Sigmoid colon (tissue), 7 donors: ENCODE results near the gene NVL. TPM values are rescaled to one million over a fixed set of nuclear protein-coding genes. Genes with fewer than 3 reads are reported as not detected.

Experiments
- DNase-seq: peaks from one replicate; pipeline ENCODE4 v3.0.0-alpha.2; 2019
- H3K27ac ChIP-seq, 4 donors: fragments of 200-600 bp; sonication (generic); one replicate each; pipeline ENCODE4 v1.5.1; 2016 to 2019; ENCODE audit warnings: mild to moderate bottlenecking in 1 of 4
- H3K27me3 ChIP-seq, 3 donors: fragments of 200-600 bp; sonication (generic); one replicate each; pipeline ENCODE4 v1.5.1; 2019; ENCODE audit warnings: mild to moderate bottlenecking in 1 of 3
- H3K36me3 ChIP-seq, 4 donors: fragments of 200-600 bp; sonication (generic); one replicate each; pipeline ENCODE4 v1.5.1; 2016 to 2019
- H3K4me1 ChIP-seq, 4 donors: fragments of 200-600 bp; sonication (generic); one replicate each; pipeline ENCODE4 v1.5.1; 2017 to 2019
- H3K4me3 ChIP-seq, 4 donors: fragments of 200-600 bp; sonication (generic); one replicate each; pipeline ENCODE4 v1.5.1; 2017 to 2019; ENCODE audit warnings: mild to moderate bottlenecking in 2 of 4, moderate library complexity in 1 of 4
- H3K9me3 ChIP-seq, 4 donors: fragments of 200-600 bp in 3 of 4; sonication (generic) in 3 of 4; one replicate each; pipeline versions ENCODE4 v1.5.1 to v1.6.1; 2013 to 2019
- EP300 ChIP-seq, 4 donors: sonication (generic); formaldehyde crosslinking; IDR thresholded peaks; one replicate each; pipeline ENCODE4 v1.6.1; 2017; ENCODE audit warnings: antibody characterized with exemption in 4 of 4
- POLR2A ChIP-seq, 2 donors: fragments of 450-650 bp; IDR thresholded peaks; one replicate each; pipeline ENCODE4 v1.6.1; 2016; ENCODE audit warnings: antibody characterized with exemption in 2 of 2, mild to moderate bottlenecking in 2 of 2, moderate library complexity in 2 of 2
- POLR2AphosphoS5 ChIP-seq, 4 donors: sonication (generic); formaldehyde crosslinking; IDR thresholded peaks; one replicate each; pipeline ENCODE4 v1.6.1; 2017; ENCODE audit warnings: antibody characterized with exemption in 4 of 4
- WGBS, 2 donors: extraction: QIAGEN DNeasy Blood & Tissue Kit; methylation state at CpG; one replicate each; pipeline ENCODE4 v1.1.7; 2013; 5-methylcytosine and 5-hydroxymethylcytosine counted together
- intact Hi-C: fragments of 100-400 bp; cut with DNase I; formaldehyde crosslinking; loops from one replicate; pipeline ENCODE4 v1.15.1; 2023
- polyA plus RNA-seq, 3 donors: library from polyadenylated mRNA; stranded (reverse); fragments of 200-250 nt; gene quantifications; one replicate each; pipeline ENCODE4 v1.2.3, GENCODE V29; 2013
- total RNA-seq, 4 donors: library from RNA; depleted of rRNA; stranded (reverse); fragments of >200 nt; gene quantifications; one replicate each; pipeline ENCODE4 v1.1.0, GENCODE V29; 2016
- TF ChIP-seq, protein P1 (sequence below), 4 experiments: fragments of 450-650 bp in 3 of 4; fragments of 200-600 bp in 1 of 4; IDR thresholded peaks; one replicate each; pipeline ENCODE4 v1.5.1; 2016 to 2019; ENCODE audit warnings: antibody characterized with exemption in 4 of 4, mild to moderate bottlenecking in 3 of 4, moderate library complexity in 2 of 4
- donor health status: healthy with polysubstance abuse.
- donor health status: Bipolar disorder and iron deficiency.
- donor health status: healthy.

NVL gene
- total and polyA plus RNA-seq, 7 donors: 21.4 to 32.4 (median 25.0) TPM

DNA sequence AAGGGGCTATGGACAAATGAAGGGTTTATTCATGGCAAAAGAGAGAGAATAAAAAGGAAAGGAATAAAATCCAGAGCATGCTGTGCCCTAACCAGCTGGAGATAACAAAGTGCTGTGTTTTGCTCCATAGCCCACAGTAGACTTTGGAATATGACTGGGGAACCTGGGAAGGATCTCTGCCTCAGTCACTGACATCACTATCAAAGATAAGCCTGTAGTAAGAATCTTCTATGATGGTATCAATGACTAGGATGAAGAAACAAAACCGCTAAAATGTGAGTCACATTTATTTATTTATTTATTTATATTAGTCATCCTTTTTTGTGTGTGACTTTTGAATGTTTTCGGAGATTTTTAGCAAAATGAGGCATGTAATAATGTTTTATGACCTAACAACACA lies 56.3 kb downstream of the NVL start:
- Histone ChIP-seq H3K36me3 (peaks cover 0 to 72% (median 8%) of the 10 kb centered on the region in 4 donors), H3K27ac (no peak overlapping the region)
- 21 to 71% methylated on average over 2 of the region's 2 CpGs for whole genome bisulfite sequencing, 2 donors

DNA sequence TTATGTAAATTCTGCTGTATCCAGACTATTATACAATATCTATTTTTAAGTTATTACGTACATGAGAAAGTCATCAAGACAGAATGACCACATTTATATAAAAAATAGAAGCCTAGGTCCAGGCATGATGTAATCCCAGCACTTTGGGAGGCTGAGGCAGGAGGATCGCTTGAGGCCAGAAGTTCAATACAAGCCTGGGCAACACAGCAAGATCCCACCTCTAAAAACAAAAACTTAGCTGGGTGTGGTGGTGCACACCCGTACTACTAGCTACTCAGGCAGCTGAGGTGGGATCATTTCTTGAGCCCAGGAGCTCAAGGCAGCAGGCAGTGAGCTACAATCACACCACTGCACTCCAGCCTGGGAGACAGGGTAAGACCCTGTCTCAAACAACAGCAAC lies 58.9 kb downstream of the NVL start:
- no peak overlapping the region for H3K4me3 ChIP-seq
- H3K27me3 ChIP-seq: no peaks in the 10 kb centered on the region
- no peak for DNase-seq
- no peaks in the 10 kb centered on the region for H3K9me3 ChIP-seq
- intact Hi-C loops: no loop called here
- 95 to 98% methylated on average over 3 of the region's 3 CpGs for WGBS, 2 donors
- H3K27ac ChIP-seq: no peak overlapping the region
- H3K36me3 ChIP-seq: peaks cover 0 to 92% (median 10%) of the 10 kb centered on the region in 4 donors
- H3K4me1 ChIP-seq: no peaks in the 10 kb centered on the region
- TF ChIP-seq, protein P1, sequence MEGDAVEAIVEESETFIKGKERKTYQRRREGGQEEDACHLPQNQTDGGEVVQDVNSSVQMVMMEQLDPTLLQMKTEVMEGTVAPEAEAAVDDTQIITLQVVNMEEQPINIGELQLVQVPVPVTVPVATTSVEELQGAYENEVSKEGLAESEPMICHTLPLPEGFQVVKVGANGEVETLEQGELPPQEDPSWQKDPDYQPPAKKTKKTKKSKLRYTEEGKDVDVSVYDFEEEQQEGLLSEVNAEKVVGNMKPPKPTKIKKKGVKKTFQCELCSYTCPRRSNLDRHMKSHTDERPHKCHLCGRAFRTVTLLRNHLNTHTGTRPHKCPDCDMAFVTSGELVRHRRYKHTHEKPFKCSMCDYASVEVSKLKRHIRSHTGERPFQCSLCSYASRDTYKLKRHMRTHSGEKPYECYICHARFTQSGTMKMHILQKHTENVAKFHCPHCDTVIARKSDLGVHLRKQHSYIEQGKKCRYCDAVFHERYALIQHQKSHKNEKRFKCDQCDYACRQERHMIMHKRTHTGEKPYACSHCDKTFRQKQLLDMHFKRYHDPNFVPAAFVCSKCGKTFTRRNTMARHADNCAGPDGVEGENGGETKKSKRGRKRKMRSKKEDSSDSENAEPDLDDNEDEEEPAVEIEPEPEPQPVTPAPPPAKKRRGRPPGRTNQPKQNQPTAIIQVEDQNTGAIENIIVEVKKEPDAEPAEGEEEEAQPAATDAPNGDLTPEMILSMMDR (IDR thresholded peaks at IDR 0.05): no peak
- TF ChIP-seq POLR2A (IDR thresholded peaks at IDR 0.05) (no peak), EP300 (IDR thresholded peaks at IDR 0.05) (no peak), POLR2AphosphoS5 (IDR thresholded peaks at IDR 0.05) (no peak)

More for the DNA sequence above, 56.3 kb downstream of the NVL start:
- no peak overlapping the region for H3K4me3 ChIP-seq
- intact Hi-C loops: no loop called here
- no peaks in the 10 kb centered on the region for H3K9me3 ChIP-seq
- no peaks in the 10 kb centered on the region for H3K27me3 ChIP-seq
- TF ChIP-seq POLR2A (IDR thresholded peaks at IDR 0.05) (no peak), EP300 (IDR thresholded peaks at IDR 0.05) (no peak), POLR2AphosphoS5 (IDR thresholded peaks at IDR 0.05) (no peak)
- TF ChIP-seq, protein P1 (IDR thresholded peaks at IDR 0.05): no peak
- no peak for DNase-seq
- no peaks in the 10 kb centered on the region for H3K4me1 ChIP-seq

DNA sequence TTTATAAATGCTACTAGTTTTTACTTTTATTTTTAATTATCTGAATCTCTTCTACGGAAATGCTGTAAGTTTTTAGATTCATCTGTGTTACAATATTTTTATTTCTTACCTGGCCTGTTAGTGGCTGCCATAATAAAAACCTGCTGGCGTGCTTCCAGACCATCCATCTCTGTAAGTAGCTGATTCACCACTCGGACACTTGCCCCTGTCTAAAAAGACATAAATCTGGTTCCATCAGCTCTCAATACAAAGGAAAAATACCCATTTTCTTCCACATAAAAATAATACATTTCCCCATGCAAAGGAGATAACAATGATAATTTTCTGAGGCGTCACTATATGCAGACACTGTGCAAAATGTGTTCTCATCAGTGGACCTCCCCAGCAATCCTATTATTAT lies 62.0 kb downstream of the NVL start:
- Histone ChIP-seq H3K27me3 (no peaks in the 10 kb centered on the region), H3K4me3 (no peak overlapping the region), H3K36me3 (peaks cover 0 to 75% (median 8%) of the 10 kb centered on the region in 4 donors), H3K27ac (no peak overlapping the region), H3K4me1 (no peaks in the 10 kb centered on the region), H3K9me3 (no peaks in the 10 kb centered on the region)
- intact Hi-C loops: no loop called here
- WGBS, 2 donors: 76 to 85% methylated on average over 4 of the region's 4 CpGs
- no peak for DNase-seq
- TF ChIP-seq EP300 (IDR thresholded peaks at IDR 0.05) (no peak), POLR2AphosphoS5 (IDR thresholded peaks at IDR 0.05) (no peak), POLR2A (IDR thresholded peaks at IDR 0.05) (no peak)
- TF ChIP-seq, protein P1 (IDR thresholded peaks at IDR 0.05): no peak

- Histone ChIP-seq H3K4me1 (no peaks in the 10 kb centered on the region), H3K27ac (no peak overlapping the region), H3K36me3 (peaks cover 0 to 75% (median 8%) of the 10 kb centered on the region in 4 donors), H3K9me3 (no peaks in the 10 kb centered on the region), H3K27me3 (no peaks in the 10 kb centered on the region), H3K4me3 (no peak overlapping the region)
- intact Hi-C loops: no loop called here
- TF ChIP-seq EP300 (IDR thresholded peaks at IDR 0.05) (no peak), POLR2A (IDR thresholded peaks at IDR 0.05) (no peak), POLR2AphosphoS5 (IDR thresholded peaks at IDR 0.05) (no peak)
- TF ChIP-seq, protein P1 (IDR thresholded peaks at IDR 0.05): no peak
- DNase-seq: no peak
- 82 to 94% methylated on average over 11 of the region's 11 CpGs for WGBS, 2 donors
Observed at GRCh38 chr1:224266915-224267856, 62.8 kb downstream of the NVL start.
